ENCODE results near the gene SULT1A4. TPM values are rescaled to one million over a fixed set of nuclear protein-coding genes. Genes with fewer than 3 reads are reported as not detected.
"Not testable (repeated sequence)": the region's sequence is repeated elsewhere in the genome, so short reads cannot be mapped to it uniquely, and the experiment has no call there.

Gene SULT1A4
- 2.6 and 6.6 TPM in 2 replicates for total RNA-seq (2014; rRNA removed; shearing (Covaris generic); ENCODE audit: low replicate concordance)

DNA sequence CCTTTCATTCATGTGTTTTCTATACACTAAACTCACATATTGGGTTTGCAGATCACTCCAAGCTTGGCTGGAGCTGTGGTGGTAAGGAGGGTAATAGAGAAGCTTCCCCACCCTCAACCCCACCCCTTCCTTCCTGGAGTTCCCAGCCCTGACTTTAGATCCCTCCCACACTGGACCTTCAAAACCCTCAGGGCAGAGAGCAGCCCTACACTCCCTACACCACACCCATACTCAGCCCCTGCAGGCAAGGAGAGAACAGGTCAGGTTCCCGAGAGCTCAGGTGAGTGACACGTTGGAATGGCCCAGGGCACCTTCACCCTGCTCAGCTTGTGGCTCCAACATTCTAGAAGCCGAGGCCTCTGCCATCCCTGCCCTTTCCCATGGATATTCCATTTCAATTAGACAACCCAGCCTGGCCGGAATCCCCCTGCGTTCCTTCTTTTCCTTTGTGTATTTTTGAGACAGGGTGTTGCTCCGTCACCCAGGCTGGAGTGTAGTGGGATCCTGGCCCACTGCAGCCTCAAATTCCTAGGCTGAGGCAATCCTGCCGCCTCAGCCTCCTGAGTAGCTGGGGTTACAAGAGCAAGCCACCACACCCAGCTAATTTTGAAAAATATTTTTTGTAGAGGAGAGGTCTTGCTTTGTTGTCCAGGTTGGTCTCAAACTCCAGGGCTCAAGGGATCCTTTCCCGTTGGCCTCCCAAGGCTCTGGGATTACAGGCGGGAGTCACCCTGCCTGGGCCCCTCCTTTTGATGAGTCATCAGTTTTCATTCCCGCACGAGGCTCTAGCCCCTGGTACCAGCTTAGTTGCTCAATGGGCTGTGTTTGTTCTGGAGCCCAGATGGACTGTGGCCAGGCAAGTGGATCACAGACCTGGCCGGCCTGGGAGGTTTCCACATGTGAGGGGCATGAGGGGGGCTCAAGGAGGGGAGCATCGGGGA is at the start of gene SULT1A4:
Gene SULT1A4, plus strand, starts transcription at position 208 of the 941 bp plus-strand sequence. CDS start 1,473 bp downstream, outside the sequence.
- in situ Hi-C loops (cut with HindIII; ENCODE audit: low pct_unique_long_range_greater_than_20kb, low sequenced_read_pairs); DNase-seq (ENCODE audit: low read depth): not testable (repeated sequence)

DNA sequence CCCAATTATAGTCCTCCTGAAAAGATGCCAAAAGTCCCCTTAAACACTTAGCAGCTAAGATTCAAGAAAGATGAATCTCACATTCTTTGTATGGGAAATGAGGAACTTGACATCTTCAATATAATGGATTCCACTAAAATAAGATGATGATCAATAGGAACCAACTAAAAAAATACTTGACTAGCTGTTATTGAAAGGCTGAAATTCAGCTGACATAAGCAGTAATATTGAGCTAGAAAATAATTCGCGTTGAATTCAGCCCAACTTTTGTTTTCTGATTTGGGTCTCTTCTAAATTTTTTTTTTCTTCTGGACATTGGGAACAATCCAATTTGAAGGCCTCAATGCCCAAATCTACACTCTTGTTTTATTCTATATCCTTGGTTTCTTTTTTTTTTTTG is 36.1 kb upstream of the SULT1A4 start:
- in situ Hi-C loops (cut with HindIII; ENCODE audit: low pct_unique_long_range_greater_than_20kb, low sequenced_read_pairs); DNase-seq (ENCODE audit: low read depth): not testable (repeated sequence)

DNA sequence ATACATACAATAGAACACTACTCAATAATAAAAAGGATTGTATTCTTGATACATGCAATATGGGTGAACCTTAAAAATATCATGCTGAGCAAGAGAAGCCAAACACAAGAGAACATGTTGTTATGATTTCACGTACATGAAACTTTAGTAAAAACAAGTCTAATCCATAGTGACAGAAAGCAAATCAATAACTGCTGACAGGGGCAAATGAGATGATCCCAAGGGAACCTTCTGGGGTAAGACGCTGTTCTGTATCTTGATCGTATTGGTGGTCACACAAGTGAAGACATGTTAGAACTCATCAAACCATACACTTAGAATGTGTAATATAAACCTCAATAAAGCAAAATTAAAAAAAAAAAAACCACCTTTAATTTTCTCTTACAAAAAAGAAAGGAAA is 34.3 kb upstream of the SULT1A4 start:
- DNase-seq (ENCODE audit: low read depth); in situ Hi-C loops (cut with HindIII; ENCODE audit: low pct_unique_long_range_greater_than_20kb, low sequenced_read_pairs): not testable (repeated sequence)

DNA sequence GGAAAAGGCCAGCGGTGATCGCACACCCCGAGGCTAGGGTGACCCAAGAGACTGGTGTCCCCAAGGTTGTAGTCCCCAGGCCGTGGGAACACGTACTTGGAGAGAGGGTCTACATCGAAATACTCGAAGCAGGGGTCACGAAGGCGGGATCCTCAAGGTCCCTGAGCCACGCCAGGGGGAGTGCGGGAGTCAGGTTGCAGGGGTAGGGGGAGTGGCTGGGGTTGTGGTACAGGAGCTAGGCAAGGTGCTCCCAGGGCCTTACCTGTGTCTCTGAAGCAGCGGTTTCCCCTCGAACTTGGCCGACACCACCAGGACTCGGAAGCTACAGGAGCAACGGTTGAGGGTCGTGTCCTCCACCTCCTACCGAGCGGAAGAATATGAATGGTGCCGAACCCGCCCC is 6.0 kb upstream of the SULT1A4 start:
- in situ Hi-C loops (cut with HindIII; ENCODE audit: low pct_unique_long_range_greater_than_20kb, low sequenced_read_pairs); DNase-seq (ENCODE audit: low read depth): not testable (repeated sequence)

DNA sequence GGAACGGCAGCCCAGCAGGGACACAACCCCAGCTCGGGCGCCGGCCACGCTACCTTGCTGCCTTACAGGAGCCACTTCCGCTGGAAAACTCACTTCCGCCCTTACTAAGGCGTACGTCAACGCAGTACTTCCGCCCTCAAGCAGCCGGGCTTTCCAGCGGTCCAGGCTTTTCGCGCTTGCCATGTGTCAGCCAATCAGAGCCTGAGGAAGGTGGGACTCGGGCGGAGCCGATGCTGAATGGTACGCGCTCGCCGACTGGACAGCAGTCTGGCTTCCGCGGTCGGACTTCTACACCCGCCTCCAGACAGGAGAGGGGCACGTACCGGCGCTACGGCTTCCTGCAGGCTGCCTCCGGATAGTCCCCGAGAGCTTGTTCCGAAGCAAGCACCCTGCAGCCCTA is 5.4 kb upstream of the SULT1A4 start, which contains the start of the genes BOLA2 and SLX1B:
Gene BOLA2, minus strand, starts transcription at position 83 of the 400 bp plus-strand sequence. CDS start 98 bp downstream, outside the sequence.
Gene SLX1B, plus strand, starts transcription at position 265 of the 400 bp plus-strand sequence.
- DNase-seq (ENCODE audit: low read depth); in situ Hi-C loops (cut with HindIII; ENCODE audit: low pct_unique_long_range_greater_than_20kb, low sequenced_read_pairs): not testable (repeated sequence)

DNA sequence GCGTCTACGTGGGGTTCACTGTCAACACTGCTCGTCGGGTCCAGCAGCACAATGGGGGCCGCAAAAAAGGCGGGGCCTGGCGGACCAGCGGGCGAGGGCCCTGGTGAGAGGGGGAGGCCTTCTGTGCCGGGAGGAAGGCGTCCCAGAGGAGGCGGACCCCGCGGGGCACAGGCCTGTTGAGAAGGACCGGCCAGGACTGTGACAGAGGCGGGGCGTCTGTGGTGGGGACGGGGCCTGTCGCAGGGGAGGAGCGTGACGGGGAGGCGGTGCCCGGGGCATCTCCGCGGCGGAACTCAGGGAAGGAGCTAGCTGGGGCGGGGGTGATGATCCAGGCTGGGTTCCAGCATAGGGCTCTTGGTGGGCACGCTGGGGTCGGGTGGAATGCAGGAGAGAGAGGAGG is 4.9 kb upstream of the SULT1A4 start:
- DNase-seq (ENCODE audit: low read depth); in situ Hi-C loops (cut with HindIII; ENCODE audit: low pct_unique_long_range_greater_than_20kb, low sequenced_read_pairs): not testable (repeated sequence)

DNA sequence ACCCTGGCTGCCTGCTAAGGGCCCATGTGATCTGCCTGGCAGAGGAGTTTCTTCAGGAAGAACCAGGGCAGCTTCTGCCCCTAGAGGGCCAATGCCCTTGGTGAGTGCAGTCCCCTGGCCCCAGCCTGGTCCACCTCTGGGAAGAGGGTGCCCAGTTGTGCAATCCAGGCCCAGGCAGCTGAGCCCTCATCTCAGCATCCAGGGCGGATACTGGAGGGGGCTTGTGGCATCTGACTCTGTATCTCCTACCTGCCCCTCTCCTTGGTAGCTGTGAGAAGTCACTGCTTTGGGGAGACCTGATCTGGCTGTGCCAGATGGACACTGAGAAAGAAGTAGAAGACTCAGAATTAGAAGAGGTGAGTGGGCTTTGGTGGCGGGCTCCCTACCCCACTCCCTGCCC is 2.1 kb upstream of the SULT1A4 start:
- in situ Hi-C loops (cut with HindIII; ENCODE audit: low pct_unique_long_range_greater_than_20kb, low sequenced_read_pairs); DNase-seq (ENCODE audit: low read depth): not testable (repeated sequence)

DNA sequence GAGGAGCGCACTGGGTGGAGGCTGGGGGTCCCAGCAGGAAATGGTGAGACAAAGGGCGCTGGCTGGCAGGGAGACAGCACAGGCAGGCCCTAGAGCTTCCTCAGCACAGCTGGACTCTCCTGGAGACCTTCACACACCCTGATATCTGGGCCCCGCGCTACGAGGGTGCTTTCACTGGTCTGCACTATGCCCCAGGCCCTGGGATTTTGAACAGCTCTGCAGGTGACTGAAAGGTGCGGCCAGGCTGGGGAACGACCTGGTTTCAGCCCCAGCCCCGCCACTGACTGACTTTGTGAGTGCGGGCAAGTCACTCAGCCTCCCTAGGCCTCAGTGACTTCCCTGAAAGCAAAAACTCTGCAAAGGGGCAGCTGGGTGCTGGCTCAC is 926 bp downstream of the SULT1A4 start:
- in situ Hi-C loops (cut with HindIII; ENCODE audit: low pct_unique_long_range_greater_than_20kb, low sequenced_read_pairs); DNase-seq (ENCODE audit: low read depth): not testable (repeated sequence)

DNA sequence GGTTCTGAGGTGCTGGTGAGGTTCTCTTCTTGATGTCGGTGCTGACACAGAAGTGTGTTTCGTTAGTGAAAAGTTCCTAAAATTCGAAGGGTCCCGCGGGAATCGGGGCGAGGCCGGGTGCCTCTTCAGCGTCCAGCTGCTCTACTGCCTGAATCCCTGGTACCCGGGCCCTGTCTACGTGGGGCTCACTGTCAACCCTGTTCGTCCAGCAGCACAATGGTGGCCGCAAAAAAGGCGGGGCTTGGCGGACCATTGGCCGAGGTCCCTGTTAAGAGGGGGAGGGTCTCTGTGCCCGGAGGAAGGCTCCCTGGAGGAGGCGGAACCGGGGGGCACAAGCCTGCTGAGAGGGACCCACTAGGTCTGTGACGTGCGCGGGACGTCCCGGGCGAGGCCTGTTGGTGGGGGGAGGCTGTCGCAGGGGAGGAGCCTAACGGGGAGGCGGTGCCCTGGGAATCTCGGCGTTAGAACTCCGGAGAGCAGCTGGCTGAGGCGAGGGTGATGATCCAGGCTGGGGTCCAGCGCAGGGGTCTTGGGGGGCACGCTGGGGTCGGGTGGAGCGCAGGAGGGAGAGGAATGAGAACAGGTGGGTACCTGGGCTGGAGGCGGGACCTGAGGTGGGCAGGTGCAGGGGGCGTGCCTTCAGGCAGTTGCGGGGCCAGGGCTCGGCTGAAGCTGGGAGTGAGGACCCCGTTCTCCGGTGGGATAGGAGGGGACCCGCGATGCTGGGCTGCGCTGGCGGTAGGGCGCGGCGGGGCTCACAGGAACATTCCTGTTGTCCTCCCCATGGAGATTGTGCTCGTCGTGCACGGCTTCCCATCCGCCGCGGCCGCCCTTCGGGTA is 6.5 kb downstream of the SULT1A4 start:
- in situ Hi-C loops (cut with HindIII; ENCODE audit: low pct_unique_long_range_greater_than_20kb, low sequenced_read_pairs); DNase-seq (ENCODE audit: low read depth): not testable (repeated sequence)

DNA sequence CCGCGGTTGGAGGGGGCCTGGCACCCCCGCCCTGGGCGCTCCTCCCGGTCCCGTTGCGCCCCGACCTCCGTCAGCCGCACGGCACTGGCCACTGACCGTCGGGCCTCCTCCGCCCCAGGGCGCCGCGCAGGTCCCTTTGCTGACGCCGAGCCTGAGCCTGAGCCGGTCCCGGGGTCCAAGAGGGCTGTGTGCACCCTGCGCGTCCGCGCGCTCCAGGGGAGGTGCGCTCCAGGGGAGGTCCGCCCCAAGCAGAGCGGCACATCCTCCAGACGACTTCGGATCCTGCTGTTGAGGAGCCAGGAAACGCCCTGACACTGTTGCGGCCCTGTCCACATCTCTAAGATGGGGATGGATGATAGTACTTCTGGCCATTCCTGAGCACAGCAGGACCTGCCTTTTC is 7.2 kb downstream of the SULT1A4 start:
- in situ Hi-C loops (cut with HindIII; ENCODE audit: low pct_unique_long_range_greater_than_20kb, low sequenced_read_pairs); DNase-seq (ENCODE audit: low read depth): not testable (repeated sequence)

DNA sequence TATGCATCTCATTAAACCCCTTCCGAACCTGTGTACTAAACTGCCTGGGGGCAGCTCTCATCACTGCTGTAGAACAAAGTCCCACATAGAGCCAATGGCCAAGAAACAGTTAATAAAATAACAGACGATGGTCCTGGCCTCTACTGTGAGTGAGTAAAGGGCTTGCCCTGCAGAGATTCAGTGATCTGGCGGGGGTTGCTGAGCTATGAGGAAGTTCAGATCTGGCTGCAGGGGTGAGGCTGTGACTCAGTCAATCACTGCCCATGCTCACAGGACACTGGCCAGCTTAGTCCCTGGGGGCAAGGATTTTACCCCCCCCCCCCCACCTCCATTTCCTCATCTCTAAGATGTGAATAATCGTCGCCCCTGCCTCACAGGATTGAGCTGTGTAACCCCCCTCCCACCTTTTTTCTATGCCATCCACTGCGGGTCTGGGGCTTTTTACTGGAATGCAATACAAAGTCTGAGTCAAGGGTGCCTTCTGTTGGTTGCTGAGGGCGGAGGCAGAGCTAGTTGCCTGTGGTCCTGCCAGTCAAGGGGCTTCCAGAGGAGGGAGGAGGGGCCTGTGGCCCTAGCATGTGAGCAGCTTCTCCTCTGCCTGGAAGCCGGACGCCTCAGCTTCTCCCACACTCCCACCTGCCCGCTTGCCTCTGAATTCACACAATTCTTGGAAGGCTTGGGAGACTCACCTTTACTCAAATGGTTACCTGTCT is 8.1 kb downstream of the SULT1A4 start:
- in situ Hi-C loops (cut with HindIII; ENCODE audit: low pct_unique_long_range_greater_than_20kb, low sequenced_read_pairs); DNase-seq (ENCODE audit: low read depth): not testable (repeated sequence)

DNA sequence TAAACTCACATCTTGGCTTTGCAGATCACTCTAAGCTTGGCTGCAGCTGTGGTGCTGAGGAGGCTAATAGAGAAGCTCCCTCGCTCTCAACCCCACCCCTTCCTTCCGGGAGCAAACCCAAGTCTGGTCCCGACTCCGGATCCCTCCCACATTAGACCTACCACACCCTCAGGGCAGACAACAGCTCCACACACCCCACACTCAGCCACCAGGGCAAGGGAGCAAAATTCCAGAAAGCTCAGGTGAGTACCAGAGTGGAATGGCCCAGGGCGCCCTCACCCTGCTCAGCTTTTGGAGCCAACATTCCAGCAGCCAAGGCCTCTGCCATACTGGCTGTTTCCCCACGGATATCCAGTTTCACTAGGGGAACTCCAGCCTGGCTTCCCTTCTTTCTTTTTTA is 9.9 kb downstream of the SULT1A4 start:
- not testable (repeated sequence) for DNase-seq (ENCODE audit: low read depth)

DNA sequence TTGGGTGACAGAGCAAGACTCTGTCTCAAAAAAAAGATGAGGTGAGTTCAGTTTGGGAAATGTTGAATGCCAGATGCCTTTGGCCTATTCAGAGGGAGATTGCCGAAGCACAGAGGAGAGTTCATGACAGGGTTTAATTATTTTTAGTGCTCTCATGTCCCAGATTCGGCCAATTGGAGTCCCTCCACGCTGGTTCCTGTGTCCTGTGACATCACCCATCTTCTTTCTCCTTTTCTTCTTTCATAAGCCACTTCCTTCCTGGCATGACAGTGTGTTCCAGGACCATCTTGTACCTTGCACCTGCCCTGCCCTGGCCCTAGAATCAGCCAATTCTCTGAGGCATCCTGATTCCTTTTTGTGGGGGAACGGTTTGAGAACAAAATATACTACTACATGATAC is 12.4 kb downstream of the SULT1A4 start:
- DNase-seq (ENCODE audit: low read depth); in situ Hi-C loops (cut with HindIII; ENCODE audit: low pct_unique_long_range_greater_than_20kb, low sequenced_read_pairs): not testable (repeated sequence)

More for the DNA sequence above, 9.9 kb downstream of the SULT1A4 start:
- in situ Hi-C loops (cut with HindIII; ENCODE audit: low pct_unique_long_range_greater_than_20kb, low sequenced_read_pairs), result not testable (repeated sequence)

DNA sequence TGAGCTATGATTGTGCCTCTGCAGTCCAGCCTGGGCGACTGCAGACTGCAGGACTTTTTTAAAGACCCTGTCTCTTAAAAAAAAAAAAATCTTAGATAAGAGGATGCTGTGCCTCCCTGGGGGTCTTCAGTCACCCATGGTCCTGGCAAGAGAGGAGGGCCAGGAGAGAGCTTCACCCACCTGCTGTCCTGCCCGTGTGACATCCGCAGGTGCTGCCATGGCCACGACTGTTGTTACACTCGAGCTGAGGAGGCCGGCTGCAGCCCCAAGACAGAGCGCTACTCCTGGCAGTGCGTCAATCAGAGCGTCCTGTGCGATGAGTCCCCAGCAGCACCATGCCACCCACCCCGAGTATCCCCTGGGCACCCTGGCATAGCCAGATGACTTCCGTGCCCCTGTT is 22.6 kb downstream of the SULT1A4 start:
- in situ Hi-C loops (cut with HindIII; ENCODE audit: low pct_unique_long_range_greater_than_20kb, low sequenced_read_pairs); DNase-seq (ENCODE audit: low read depth): not testable (repeated sequence)

DNA sequence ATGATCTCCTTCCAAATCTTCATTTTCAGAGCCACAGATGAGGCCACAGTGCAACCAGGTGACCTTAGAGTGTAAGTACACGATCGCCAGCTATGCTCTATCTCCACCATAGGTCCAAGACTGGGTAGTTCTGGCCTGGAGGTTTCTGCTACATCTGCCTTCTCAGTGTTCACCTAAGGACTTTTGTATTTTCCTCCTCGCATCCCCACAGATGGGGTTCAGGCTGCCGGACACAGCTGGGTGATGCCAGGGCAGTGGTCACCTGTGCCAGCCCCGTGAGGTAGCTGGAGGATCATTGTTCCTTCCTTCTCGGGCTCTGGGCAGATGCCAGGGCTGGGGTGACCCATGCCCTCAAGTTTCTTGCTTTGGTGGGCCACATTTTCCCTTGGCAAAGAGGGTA is 46.6 kb downstream of the SULT1A4 start, which contains the start of gene NPIPB12:
Gene NPIPB12, minus strand, starts transcription at position 101 of the 400 bp plus-strand sequence.
- in situ Hi-C loops (cut with HindIII; ENCODE audit: low pct_unique_long_range_greater_than_20kb, low sequenced_read_pairs); DNase-seq (ENCODE audit: low read depth): not testable (repeated sequence)
